Measurements from ENCODE around the gene ACTG1. TPM values are rescaled to one million over a fixed set of nuclear protein-coding genes. Genes with fewer than 3 reads are reported as not detected.

Gene ACTG1
- total RNA-seq, 1 experiment from 2014 or later, result 1,461 TPM

- no TSS peak for BruUV-seq (replicated peaks)
- Mint-ChIP-seq H3K9me3 (ENCODE audit: unreplicated experiment) (no peaks in the 10 kb centered on the region), H3K4me1 (ENCODE audit: insufficient read depth, unreplicated experiment) (no peaks in the 10 kb centered on the region), H3K27me3 (ENCODE audit: insufficient read depth, unreplicated experiment) (peaks cover 16% of the 10 kb centered on the region), H3K4me3 (ENCODE audit: unreplicated experiment) (no peak overlapping the region), H3K36me3 (ENCODE audit: insufficient read depth, unreplicated experiment) (no peaks in the 10 kb centered on the region), H3K27ac (ENCODE audit: low read depth, unreplicated experiment) (no peak overlapping the region)
- DNase-seq (ENCODE audit: unreplicated experiment), result no peak
- intact Hi-C loops (cut with micrococcal nuclease), result no loop called here
- CTCF ChIA-PET, result no interaction called here
- POLR2A ChIA-PET, result interaction anchor here (0.7 kb wide), 1 partner anchor 17 kb away, joined by 4 read pairs; no protein-coding TSS in a partner anchor
- TF ChIP-seq CTCF (IDR thresholded peaks at IDR 0.05; ENCODE audit: unreplicated experiment), result no peak
Measured at GRCh38 chr17:81493198-81494038, 19.2 kb downstream of the ACTG1 start.

GRCh38 chr17:81492706-81493105 lies 19.9 kb downstream of the ACTG1 start:
- Mint-ChIP-seq H3K4me1 (ENCODE audit: insufficient read depth, unreplicated experiment) (no peaks in the 10 kb centered on the region), H3K27ac (ENCODE audit: low read depth, unreplicated experiment) (no peak overlapping the region), H3K4me3 (ENCODE audit: unreplicated experiment) (no peak overlapping the region), H3K36me3 (ENCODE audit: insufficient read depth, unreplicated experiment) (no peaks in the 10 kb centered on the region), H3K27me3 (ENCODE audit: insufficient read depth, unreplicated experiment) (peaks cover 16% of the 10 kb centered on the region), H3K9me3 (ENCODE audit: unreplicated experiment) (no peaks in the 10 kb centered on the region)
- BruUV-seq (replicated peaks), result no TSS peak
- ChIA-PET CTCF (interaction anchor here (1.4 kb wide), 1 partner anchor 240 kb away, joined by 4 read pairs; no protein-coding TSS in a partner anchor), POLR2A (interaction anchor here (0.6 to 0.9 kb wide), 3 partner anchors 18 to 343 kb away, joined by 3 to 4 read pairs (median 3); no protein-coding TSS in a partner anchor)
- no peak for DNase-seq (ENCODE audit: unreplicated experiment)
- intact Hi-C loops (cut with micrococcal nuclease), result no loop called here
- no peak for TF ChIP-seq CTCF (IDR thresholded peaks at IDR 0.05; ENCODE audit: unreplicated experiment)

- no peak overlapping the region for H3K27ac Mint-ChIP-seq (ENCODE audit: low read depth, unreplicated experiment)
- H3K27me3 Mint-ChIP-seq (ENCODE audit: insufficient read depth, unreplicated experiment), result peaks cover 16% of the 10 kb centered on the region
- no peak for TF ChIP-seq CTCF (IDR thresholded peaks at IDR 0.05; ENCODE audit: unreplicated experiment)
- no peaks in the 10 kb centered on the region for H3K36me3 Mint-ChIP-seq (ENCODE audit: insufficient read depth, unreplicated experiment)
- no peak for DNase-seq (ENCODE audit: unreplicated experiment)
- H3K9me3 Mint-ChIP-seq (ENCODE audit: unreplicated experiment), result no peaks in the 10 kb centered on the region
- POLR2A ChIA-PET, result interaction anchor here (0.6 to 1.0 kb wide), 5 partner anchors 60 to 432 kb away, joined by 3 read pairs; partner anchors contain the start of gene FAAP100
- no peak overlapping the region for H3K4me3 Mint-ChIP-seq (ENCODE audit: unreplicated experiment)
- CTCF ChIA-PET, result interaction anchor here (1.4 kb wide), 1 partner anchor 239 kb away, joined by 4 read pairs; no protein-coding TSS in a partner anchor
- intact Hi-C loops (cut with micrococcal nuclease), result no loop called here
- H3K4me1 Mint-ChIP-seq (ENCODE audit: insufficient read depth, unreplicated experiment), result no peaks in the 10 kb centered on the region
- BruUV-seq (replicated peaks), result no TSS peak
Measured at GRCh38 chr17:81492202-81492601, 20.4 kb downstream of the ACTG1 start.

- POLR2A ChIA-PET, result interaction anchor here (0.6 to 1.0 kb wide), 3 partner anchors 61 to 433 kb away, joined by 3 read pairs; partner anchors contain the start of gene FAAP100
- no peaks in the 10 kb centered on the region for H3K36me3 Mint-ChIP-seq (ENCODE audit: insufficient read depth, unreplicated experiment)
Measured at GRCh38 chr17:81491761-81492160, 20.8 kb downstream of the ACTG1 start.

More at GRCh38 chr17:81491761-81492160, 20.8 kb downstream of the ACTG1 start:
- H3K27ac Mint-ChIP-seq (ENCODE audit: low read depth, unreplicated experiment), result no peak overlapping the region
- intact Hi-C loops (cut with micrococcal nuclease), result no loop called here
- TF ChIP-seq CTCF (IDR thresholded peaks at IDR 0.05; ENCODE audit: unreplicated experiment), result no peak
- BruUV-seq (replicated peaks), result no TSS peak
- CTCF ChIA-PET, result interaction anchor here (1.4 kb wide), 1 partner anchor 239 kb away, joined by 4 read pairs; no protein-coding TSS in a partner anchor
- no peak for DNase-seq (ENCODE audit: unreplicated experiment)
- no peak overlapping the region for H3K4me3 Mint-ChIP-seq (ENCODE audit: unreplicated experiment)
- H3K9me3 Mint-ChIP-seq (ENCODE audit: unreplicated experiment), result no peaks in the 10 kb centered on the region
- H3K4me1 Mint-ChIP-seq (ENCODE audit: insufficient read depth, unreplicated experiment), result no peaks in the 10 kb centered on the region
- peaks cover 16% of the 10 kb centered on the region for H3K27me3 Mint-ChIP-seq (ENCODE audit: insufficient read depth, unreplicated experiment)
